HG03457 (cell line): ENCODE measurements around the gene SMIM1.

Experiments used
- ATAC-seq: cut with Tn5 transposase; IDR thresholded peaks from one replicate; pipeline ENCODE4 v1.9.1; 2021; ENCODE audit warnings: moderate number of reproducible peaks; ENCODE audit not compliant: unreplicated experiment

Gene SMIM1

GRCh38 chr1:3817821-3818597, 45.5 kb downstream of the SMIM1 start:
- ATAC-seq: no peak

- ATAC-seq: no peak
Observed at GRCh38 chr1:3819771-3820200, 47.2 kb downstream of the SMIM1 start.

- ATAC-seq: no peak
Observed at GRCh38 chr1:3820316-3820715, 47.8 kb downstream of the SMIM1 start.

- ATAC-seq: no peak
Observed at GRCh38 chr1:3821004-3821403, 48.5 kb downstream of the SMIM1 start.

- no peak for ATAC-seq
Observed at GRCh38 chr1:3821447-3821846, 48.9 kb downstream of the SMIM1 start.

- no peak for ATAC-seq
Observed at GRCh38 chr1:3821908-3822307, 49.4 kb downstream of the SMIM1 start.

- ATAC-seq: no peak
Observed at GRCh38 chr1:3822421-3822820, 49.9 kb downstream of the SMIM1 start.

GRCh38 chr1:3824650-3825049, 52.1 kb downstream of the SMIM1 start:
- ATAC-seq: no peak

- ATAC-seq: no peak
Observed at GRCh38 chr1:3825356-3825755, 52.8 kb downstream of the SMIM1 start.
